Subcutaneous abdominal adipose tissue (tissue), 5 donors: Measurements from ENCODE around the gene ABI1.
A peak's percentile ranks its signal among the peaks of the same experiment; 100 is the strongest.

Source experiments
- H3K27ac ChIP-seq: one replicate; pipeline ENCODE4 v1.7.0; 2013; ENCODE audit warnings: low read depth, mild to moderate bottlenecking, inconsistent platforms, low read length, moderate library complexity
- H3K27me3 ChIP-seq, 5 donors: one replicate each; pipeline ENCODE4 v1.7.0; 2013; ENCODE audit warnings: low read length in 5 of 5, inconsistent platforms in 1 of 5; ENCODE audit not compliant: control insufficient read depth in 5 of 5, insufficient read depth in 4 of 5
- H3K36me3 ChIP-seq, 5 donors: one replicate each; pipeline ENCODE4 v1.7.0; 2013; ENCODE audit warnings: low read length in 5 of 5; ENCODE audit not compliant: control insufficient read depth in 5 of 5, insufficient read depth in 5 of 5
- H3K4me1 ChIP-seq, 5 donors: one replicate each; pipeline ENCODE4 v1.7.0; 2013; ENCODE audit warnings: low read length in 5 of 5, mild to moderate bottlenecking in 3 of 5, moderate library complexity in 1 of 5; ENCODE audit not compliant: control insufficient read depth in 5 of 5, insufficient read depth in 5 of 5
- H3K4me3 ChIP-seq, 5 donors: one replicate each; pipeline ENCODE4 v1.7.0; 2013; ENCODE audit warnings: low read length in 5 of 5, low read depth in 1 of 5
- H3K9ac ChIP-seq, 5 donors: one replicate each; pipeline ENCODE4 v1.7.0; 2013; ENCODE audit warnings: low read length in 5 of 5, mild to moderate bottlenecking in 4 of 5, moderate library complexity in 3 of 5
- H3K9me3 ChIP-seq, 5 donors: one replicate each; pipeline ENCODE4 v1.7.0; 2013; ENCODE audit warnings: low read length in 5 of 5; ENCODE audit not compliant: control insufficient read depth in 5 of 5
- donor health status: healthy.
- donor health status: healthy.
- donor health status: healthy.
- donor health status: healthy.
- donor health status: healthy.

The ABI1 gene

DNA sequence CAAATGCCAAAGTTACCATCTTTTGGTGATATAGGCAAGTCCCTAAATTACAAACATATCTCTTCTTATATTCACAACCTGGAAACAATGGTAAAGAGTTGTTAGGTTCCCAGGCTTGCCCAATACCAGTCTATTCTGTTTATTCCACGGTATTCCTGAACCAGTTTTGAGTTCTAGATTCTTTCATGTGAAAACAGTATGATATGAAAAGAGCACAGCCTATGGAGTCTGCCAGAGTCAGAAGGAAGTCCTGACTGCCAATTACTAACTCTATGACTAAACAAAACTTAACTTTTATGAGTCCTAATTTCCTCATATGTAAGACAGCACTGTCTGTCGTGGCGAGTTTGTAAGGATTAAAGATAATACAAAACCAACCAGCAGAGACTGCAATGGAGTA lies 5.6 kb downstream of the ABI1 start:
- Histone ChIP-seq H3K27ac (no peak overlapping the region), H3K4me1 (peaks cover 0 to 45% (median 32%) of the 10 kb centered on the region in 5 donors), H3K9ac (no peak overlapping the region), H3K4me3 (no peak overlapping the region), H3K27me3 (no peaks in the 10 kb centered on the region), H3K36me3 (no peaks in the 10 kb centered on the region), H3K9me3 (no peaks in the 10 kb centered on the region)

DNA sequence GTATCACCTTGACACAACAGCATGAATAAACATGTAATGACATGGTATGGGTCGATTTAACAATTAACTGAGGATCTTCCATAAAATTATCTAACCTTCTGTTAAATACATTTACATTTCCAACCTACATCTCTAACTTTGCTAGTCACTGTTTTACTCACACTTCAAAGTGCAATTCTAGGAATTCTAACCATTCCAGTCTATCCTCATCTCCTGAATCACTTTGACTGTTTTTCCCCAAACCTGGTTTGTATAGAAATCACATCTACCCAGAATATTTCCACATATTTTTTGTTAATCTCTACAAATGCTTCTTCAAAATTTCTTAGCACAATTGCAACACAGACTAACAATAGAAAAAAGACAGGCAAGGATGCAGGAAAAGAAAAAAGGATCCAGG lies 6.2 kb downstream of the ABI1 start:
- H3K9me3 ChIP-seq = no peaks in the 10 kb centered on the region
- H3K36me3 ChIP-seq = no peaks in the 10 kb centered on the region
- no peak overlapping the region for H3K4me3 ChIP-seq
- no peak overlapping the region for H3K27ac ChIP-seq
- H3K27me3 ChIP-seq = no peaks in the 10 kb centered on the region
- H3K4me1 ChIP-seq = peaks cover 0 to 43% (median 27%) of the 10 kb centered on the region in 5 donors
- peak overlapping the region in 1 of 5 donors; percentile 14 for H3K9ac ChIP-seq

DNA sequence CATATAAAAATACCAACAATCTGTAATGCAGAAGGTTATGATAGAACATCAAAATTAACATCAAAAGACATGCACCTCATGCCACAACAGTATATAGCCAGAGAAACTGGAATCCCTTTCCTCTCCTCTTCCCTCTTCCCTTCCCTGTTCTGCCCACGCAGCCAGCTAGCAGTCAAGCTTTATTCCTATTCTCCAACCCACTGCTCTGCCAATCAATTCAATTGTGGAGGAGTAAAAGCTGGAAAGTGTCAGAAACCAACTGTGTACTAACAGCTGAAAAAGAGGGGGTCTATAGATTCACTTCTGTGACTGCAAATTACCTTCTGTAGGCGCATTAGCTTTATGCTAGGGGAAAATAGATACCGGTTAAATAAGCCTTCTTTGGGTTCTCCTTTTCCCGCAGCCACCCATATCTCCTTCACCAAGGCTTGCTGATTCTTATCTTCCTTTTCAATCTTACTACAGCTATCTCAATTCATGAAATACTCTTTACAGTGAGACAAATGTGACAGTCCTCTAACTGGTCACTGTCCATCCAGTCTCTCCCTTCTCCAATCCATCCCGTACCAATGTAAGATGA lies 16.3 kb downstream of the ABI1 start:
- Histone ChIP-seq H3K4me3 (no peak overlapping the region), H3K9ac (no peak overlapping the region), H3K27me3 (no peaks in the 10 kb centered on the region), H3K27ac (no peak overlapping the region), H3K9me3 (no peaks in the 10 kb centered on the region), H3K4me1 (peaks cover 0 to 17% (median 4%) of the 10 kb centered on the region in 5 donors), H3K36me3 (no peaks in the 10 kb centered on the region)

DNA sequence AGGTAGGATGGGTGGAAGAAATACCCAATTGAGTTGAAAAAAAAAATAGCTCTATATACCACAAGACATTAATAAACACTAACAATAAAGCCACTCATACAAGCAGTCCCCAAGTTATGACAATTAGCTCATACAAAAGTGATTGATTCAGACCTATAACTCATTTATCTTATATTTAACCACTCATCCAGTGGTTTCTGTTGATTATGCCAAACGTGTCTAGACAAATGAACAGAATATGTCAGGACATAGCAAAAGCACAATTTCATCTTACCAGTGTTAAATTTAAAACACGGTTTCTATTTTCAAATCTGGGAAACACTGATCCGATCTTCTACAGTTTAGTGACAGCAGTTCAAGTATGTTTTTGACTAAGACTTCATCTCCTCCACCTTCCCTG lies 17.0 kb downstream of the ABI1 start:
- H3K27ac ChIP-seq = no peak overlapping the region
- no peaks in the 10 kb centered on the region for H3K9me3 ChIP-seq
- H3K4me3 ChIP-seq = no peak overlapping the region
- peaks cover 0 to 14% (median 4%) of the 10 kb centered on the region in 5 donors for H3K4me1 ChIP-seq
- no peaks in the 10 kb centered on the region for H3K27me3 ChIP-seq
- no peaks in the 10 kb centered on the region for H3K36me3 ChIP-seq
- H3K9ac ChIP-seq = no peak overlapping the region

DNA sequence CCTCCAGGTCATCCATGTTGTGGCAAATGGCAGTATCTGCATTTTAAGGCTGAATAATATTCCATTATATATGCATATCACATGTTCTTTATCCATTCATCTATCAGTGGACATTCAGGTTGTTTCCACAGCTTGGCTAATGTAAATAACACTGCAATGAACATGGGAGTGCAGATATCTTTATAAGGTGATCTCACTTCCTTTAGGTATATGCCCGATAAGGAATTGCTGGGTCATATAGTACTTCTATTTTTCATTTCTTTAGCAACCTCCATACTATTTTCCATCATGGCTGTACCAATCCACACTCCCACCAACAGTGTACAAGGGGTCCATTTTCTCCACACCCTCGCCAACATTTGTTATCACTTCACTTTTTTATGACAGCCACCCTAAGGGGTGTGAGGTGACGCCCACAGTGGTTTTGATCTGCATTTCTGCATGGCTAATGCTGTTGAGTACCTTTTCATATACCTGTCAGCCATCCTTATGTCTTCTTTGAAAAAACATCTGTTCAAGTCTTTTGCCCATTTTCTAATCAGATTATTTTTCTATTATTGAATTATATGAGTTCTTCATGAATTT lies 18.9 kb downstream of the ABI1 start:
- Histone ChIP-seq H3K27ac (no peak overlapping the region), H3K4me1 (peaks cover 0 to 14% (median 5%) of the 10 kb centered on the region in 5 donors), H3K36me3 (no peaks in the 10 kb centered on the region), H3K9me3 (no peaks in the 10 kb centered on the region), H3K27me3 (no peaks in the 10 kb centered on the region), H3K4me3 (no peak overlapping the region), H3K9ac (no peak overlapping the region)

DNA sequence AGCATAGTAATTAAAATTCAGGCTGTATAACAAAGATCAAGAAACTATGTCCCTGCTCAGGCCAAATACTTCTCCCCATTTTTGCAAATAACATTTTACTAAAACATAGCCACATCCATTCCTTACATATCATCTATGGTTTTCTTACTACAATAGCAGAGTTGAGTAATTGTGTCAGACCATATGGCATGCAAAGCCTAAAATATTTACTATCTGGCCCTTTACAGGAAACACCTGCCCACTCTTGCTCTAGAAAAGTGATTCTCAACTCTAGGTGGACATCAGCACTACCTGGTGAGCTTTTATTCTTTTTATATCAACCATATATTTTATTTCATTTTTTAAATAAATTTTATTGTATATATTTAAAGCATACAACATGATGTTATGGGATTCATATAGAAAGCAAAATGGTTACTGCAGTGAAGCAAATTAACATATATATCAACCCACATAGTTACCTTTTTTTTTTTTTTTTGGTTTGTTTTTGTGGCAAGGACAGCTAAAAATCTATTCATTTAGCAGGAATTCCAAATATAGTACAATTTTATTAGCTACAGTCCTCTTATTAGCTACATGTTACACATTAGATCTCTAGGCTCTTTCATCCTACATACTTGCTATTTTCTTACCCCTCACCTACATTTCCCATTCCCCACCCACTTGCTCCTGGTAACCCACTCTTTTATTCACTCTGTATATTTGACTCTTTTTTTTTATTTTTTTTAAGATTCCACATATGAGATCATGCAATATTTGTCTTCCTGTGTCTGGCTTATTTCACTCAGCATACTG lies 19.6 kb downstream of the ABI1 start:
- Histone ChIP-seq H3K27ac (no peak overlapping the region), H3K27me3 (no peaks in the 10 kb centered on the region), H3K4me3 (no peak overlapping the region), H3K4me1 (peaks cover 0 to 14% (median 5%) of the 10 kb centered on the region in 5 donors), H3K36me3 (no peaks in the 10 kb centered on the region), H3K9me3 (no peaks in the 10 kb centered on the region), H3K9ac (no peak overlapping the region)

DNA sequence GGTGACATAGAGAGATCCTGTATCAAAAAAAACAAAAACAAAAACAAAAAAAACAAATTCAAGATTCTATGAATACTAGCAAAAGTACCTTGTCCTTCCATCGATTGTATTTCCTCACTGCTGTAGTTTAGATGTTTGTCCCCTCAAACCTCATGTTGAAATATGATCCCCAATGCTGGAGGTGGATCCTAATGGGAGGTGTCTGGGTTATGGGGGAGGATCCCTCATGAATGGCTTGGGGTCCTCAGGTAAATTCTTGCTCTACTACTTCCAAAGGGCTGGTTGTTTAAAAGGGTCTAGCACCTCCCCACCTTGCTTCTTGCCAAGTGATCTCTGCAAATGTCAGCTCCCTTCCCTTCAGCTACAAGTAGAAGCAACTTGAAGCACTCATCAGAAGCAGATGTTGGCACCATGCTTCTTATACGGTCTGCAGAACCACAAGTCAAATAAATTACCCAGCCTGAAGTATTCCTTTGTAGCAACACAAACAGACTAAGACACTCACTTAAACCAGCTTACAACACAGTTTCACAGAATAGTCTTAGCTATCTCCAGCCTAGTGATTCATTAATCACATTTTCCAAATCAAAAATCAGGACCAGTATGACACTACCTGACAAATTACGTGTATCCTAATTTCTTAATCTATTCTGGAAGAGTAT lies 20.7 kb downstream of the ABI1 start:
- Histone ChIP-seq H3K4me3 (no peak overlapping the region), H3K9ac (no peak overlapping the region), H3K36me3 (no peaks in the 10 kb centered on the region), H3K27me3 (no peaks in the 10 kb centered on the region), H3K9me3 (no peaks in the 10 kb centered on the region), H3K4me1 (peaks cover 0 to 14% (median 5%) of the 10 kb centered on the region in 5 donors), H3K27ac (no peak overlapping the region)

DNA sequence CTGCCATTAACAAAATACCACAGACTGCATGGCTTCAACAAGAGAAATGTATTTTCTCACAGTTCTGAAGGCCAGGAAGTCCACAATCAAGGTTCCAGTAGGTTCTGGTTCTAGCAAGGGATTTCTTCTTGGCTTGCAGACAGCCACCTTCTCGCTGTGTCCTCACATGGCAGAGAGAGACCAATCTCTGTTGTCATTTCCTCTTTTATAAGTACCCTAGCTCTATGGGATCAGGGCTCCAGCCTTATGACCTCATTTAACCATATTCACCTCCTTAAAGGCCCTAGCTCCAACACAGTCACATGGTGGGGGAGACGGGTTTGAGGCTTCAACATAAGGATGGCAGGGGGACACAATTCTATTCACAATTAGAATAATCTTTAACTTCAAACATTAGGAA lies 23.6 kb downstream of the ABI1 start:
- Histone ChIP-seq H3K27me3 (no peaks in the 10 kb centered on the region), H3K9ac (no peak overlapping the region), H3K36me3 (no peaks in the 10 kb centered on the region), H3K9me3 (no peaks in the 10 kb centered on the region), H3K4me3 (no peak overlapping the region), H3K4me1 (peaks cover 0 to 14% (median 5%) of the 10 kb centered on the region in 5 donors), H3K27ac (no peak overlapping the region)

DNA sequence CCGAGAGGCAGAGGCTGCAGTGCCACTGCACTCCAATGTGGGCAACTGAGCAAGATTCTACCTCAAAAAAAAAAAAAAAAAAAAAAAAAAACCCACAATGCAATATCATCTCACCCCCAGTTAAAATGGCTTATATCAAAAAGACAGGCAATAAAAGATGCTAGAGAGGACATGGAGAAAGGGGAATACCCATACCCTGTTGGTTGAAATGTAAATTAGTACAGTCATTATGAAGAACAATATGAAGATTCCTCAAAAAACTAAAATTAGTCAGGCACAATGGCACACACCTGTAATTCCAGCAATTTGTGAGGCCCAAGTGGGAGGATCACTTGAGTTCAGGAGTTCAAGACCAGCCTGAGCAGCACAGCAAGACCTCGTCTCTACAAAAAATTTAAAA lies 25.7 kb downstream of the ABI1 start:
- H3K36me3 ChIP-seq = no peaks in the 10 kb centered on the region
- H3K4me3 ChIP-seq = no peak overlapping the region
- H3K27me3 ChIP-seq = no peaks in the 10 kb centered on the region
- H3K9ac ChIP-seq = no peak overlapping the region
- no peaks in the 10 kb centered on the region for H3K9me3 ChIP-seq
- H3K27ac ChIP-seq = no peak overlapping the region
- H3K4me1 ChIP-seq = peaks cover 0 to 6% (median under 1%) of the 10 kb centered on the region in 5 donors

DNA sequence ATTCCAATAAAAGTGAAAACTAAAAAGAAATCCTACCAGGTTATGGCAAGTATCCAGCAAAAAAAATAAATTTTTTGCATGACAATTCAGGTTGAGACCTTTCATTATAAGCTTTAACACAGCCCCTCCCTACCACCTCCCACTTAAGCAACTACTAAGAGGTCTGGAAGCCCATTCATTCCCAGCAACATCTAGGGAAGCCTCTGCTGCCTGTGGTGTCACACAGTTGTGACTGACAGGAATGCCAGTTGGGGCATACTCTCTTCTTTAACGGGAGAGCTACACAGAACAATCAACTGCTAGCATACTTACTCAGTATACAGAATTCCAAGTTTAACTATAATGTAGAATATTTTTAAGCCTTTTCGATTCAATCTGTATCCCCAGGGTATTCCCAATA lies 27.8 kb downstream of the ABI1 start:
- Histone ChIP-seq H3K27me3 (no peaks in the 10 kb centered on the region), H3K9me3 (no peaks in the 10 kb centered on the region), H3K9ac (no peak overlapping the region)

More for the DNA sequence above, 27.8 kb downstream of the ABI1 start:
- Histone ChIP-seq H3K4me3 (no peak overlapping the region), H3K27ac (no peak overlapping the region), H3K36me3 (no peaks in the 10 kb centered on the region), H3K4me1 (peaks cover 0 to 6% (median 0%) of the 10 kb centered on the region in 5 donors)
